HFF-Myc (cell line): ENCODE data around the gene FOXL2.

Source experiments
- DNase-seq: peaks from one replicate; pipeline ENCODE4 v3.0.0-alpha.2; 2011; ENCODE audit warnings: low read depth; ENCODE audit errors: extremely low read depth
- H3K4me3 ChIP-seq: replicated peaks from 2 replicates; pipeline ENCODE4 v1.5.1; 2011; ENCODE audit warnings: low read depth, mild to moderate bottlenecking, control low read depth, low read length
- TF ChIP-seq, protein P1 (sequence below): IDR thresholded peaks from 2 replicates; pipeline ENCODE4 v1.5.1; 2012; ENCODE audit warnings: mild to moderate bottlenecking, low read depth, low read length, control low read depth; ENCODE audit errors: missing control alignments

FOXL2 gene

DNA sequence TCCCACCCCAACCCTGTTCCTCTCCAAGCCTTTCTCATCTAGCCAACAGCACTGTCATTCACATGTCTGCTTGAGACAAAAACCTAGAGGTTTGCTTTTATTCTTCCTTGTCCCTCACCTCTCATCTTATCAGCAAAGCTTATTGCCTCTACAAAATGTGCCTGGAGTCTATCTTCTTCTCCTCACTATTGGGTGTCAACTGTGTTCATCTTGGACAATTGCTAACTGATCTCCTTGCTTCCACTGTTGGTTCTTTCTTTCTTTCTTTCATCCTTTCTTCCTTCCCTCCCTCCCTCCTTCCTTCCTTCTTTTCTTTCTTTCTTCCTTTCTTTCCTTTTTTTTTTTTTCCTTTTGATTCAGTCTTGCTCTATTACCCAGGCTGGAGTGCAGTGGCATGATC lies 48.2 kb downstream of the FOXL2 start:
- no peak for DNase-seq
- TF ChIP-seq, protein P1, sequence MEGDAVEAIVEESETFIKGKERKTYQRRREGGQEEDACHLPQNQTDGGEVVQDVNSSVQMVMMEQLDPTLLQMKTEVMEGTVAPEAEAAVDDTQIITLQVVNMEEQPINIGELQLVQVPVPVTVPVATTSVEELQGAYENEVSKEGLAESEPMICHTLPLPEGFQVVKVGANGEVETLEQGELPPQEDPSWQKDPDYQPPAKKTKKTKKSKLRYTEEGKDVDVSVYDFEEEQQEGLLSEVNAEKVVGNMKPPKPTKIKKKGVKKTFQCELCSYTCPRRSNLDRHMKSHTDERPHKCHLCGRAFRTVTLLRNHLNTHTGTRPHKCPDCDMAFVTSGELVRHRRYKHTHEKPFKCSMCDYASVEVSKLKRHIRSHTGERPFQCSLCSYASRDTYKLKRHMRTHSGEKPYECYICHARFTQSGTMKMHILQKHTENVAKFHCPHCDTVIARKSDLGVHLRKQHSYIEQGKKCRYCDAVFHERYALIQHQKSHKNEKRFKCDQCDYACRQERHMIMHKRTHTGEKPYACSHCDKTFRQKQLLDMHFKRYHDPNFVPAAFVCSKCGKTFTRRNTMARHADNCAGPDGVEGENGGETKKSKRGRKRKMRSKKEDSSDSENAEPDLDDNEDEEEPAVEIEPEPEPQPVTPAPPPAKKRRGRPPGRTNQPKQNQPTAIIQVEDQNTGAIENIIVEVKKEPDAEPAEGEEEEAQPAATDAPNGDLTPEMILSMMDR = no peak
- H3K4me3 ChIP-seq = no peak overlapping the region

DNA sequence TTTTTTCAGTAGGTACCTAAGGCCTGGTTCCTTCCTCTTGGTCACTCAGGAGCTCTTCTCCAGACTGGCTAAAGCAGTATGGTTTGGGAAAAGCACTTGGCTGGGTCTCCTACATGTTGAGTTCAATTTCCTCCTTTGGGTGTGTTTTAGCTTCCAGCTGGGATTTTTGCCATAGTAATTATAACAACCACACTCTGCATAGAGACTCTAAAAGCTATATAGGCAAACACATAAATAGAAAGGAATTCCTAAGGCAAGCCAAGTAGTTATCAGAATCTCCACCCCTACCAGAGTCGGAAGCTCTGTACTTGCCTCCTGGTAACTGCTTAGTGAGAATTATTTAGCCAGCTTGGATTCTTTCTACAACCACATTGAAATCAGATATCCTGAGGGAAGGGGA lies 48.6 kb downstream of the FOXL2 start:
- H3K4me3 ChIP-seq = no peak overlapping the region
- TF ChIP-seq, protein P1 = no peak
- DNase-seq = peak; percentile 25
